Colonic mucosa (tissue), 4 donors: ENCODE results near the gene FBXL13. TPM values are rescaled to one million over a fixed set of nuclear protein-coding genes. Genes with fewer than 3 reads are reported as not detected.
A peak's percentile ranks its signal among the peaks of the same experiment; 100 is the strongest.

Source experiments
- DNase-seq: peaks from one replicate; pipeline ENCODE4 v3.0.0-alpha.2; 2020
- H3K27ac ChIP-seq: fragments of 200-600 bp; one replicate; pipeline ENCODE4 v1.8.0; 2021
- H3K27me3 ChIP-seq: fragments of 200-600 bp; one replicate; pipeline ENCODE4 v1.8.0; 2021
- H3K36me3 ChIP-seq: fragments of 200-600 bp; one replicate; pipeline ENCODE4 v1.8.0; 2021
- H3K4me1 ChIP-seq: fragments of 200-600 bp; one replicate; pipeline ENCODE4 v1.8.0; 2021; ENCODE audit warnings: mild to moderate bottlenecking
- H3K4me3 ChIP-seq: fragments of 200-600 bp; one replicate; pipeline ENCODE4 v1.8.0; 2021
- H3K9ac ChIP-seq, 2 donors: one replicate each; pipeline ENCODE4 v1.7.0; 2013; ENCODE audit warnings: control low read depth in 2 of 2, low read depth in 2 of 2, low read length in 2 of 2
- H3K9me3 ChIP-seq: fragments of 200-600 bp; one replicate; pipeline ENCODE4 v1.8.0; 2021
- intact Hi-C: fragments of 100-400 bp; cut with DNase I; formaldehyde crosslinking; loops from one replicate; pipeline ENCODE4 v1.14.1; 2022
- total RNA-seq, 2 donors: library from RNA; stranded (reverse); fragmentation: NEBNext Ultra II Directional in 1 of 2; extraction: Animal tissue kit (Norgen Biotek cat#: 25700) in 1 of 2; gene quantifications; one replicate each; pipeline ENCODE4 v1.2.1, GENCODE V29; 2021
- TF ChIP-seq, protein P1 (sequence below): fragments of 200-600 bp; IDR thresholded peaks from one replicate; pipeline ENCODE4 v1.8.0; 2022; ENCODE audit warnings: antibody characterized with exemption, mild to moderate bottlenecking
- donor health status: healthy.
- donor health status: DM: no; HTN: no; CAD: no.
- donor health status: DM: no; HTN: no; CAD: no.

The FBXL13 gene
- under 1 TPM; 0.17 to 0.64 TPM for total RNA-seq

DNA sequence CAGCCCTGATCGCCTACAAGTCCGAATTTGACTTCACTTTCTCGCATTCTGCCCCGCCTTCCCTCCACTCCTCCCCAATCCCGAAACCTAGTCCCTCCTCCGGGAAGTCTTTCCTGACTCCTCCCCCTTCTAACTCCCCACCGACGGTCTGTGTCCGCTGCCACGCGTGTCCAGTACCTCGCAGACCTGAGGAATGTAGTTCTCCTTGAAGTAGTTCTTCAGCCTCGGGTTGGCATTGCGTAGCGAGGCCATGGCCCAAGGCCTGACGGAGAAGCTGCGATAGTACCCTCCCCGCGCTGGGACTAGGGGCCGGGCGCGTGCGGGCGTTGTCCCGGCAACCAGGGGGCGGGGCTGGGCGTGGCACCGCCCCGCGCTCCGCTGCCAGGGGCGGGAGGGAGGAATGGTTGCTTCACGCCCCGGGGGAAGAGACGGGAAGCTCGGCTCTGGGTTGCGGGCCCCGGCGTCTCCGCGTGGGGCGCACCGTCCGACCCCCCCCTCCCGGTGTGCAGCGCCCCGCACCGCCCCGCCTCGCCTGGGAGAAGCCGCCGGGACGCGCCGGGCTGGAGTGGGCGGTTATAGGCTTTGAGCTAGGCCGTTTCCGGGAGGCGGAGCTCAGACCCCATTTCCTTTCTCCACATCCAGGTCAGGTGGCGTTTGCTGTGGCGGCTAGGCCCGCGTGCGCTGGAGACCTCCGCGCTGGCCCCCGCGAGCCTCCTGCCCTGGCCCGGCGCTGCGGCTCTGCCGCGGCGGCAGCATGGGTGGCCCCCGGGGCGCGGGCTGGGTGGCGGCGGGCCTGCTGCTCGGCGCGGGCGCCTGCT, at the start of gene FBXL13, which contains the start of gene ARMC10:
Gene FBXL13, minus strand, starts transcription at position 278 of the 818 bp plus-strand sequence.
Gene ARMC10, plus strand, starts transcription at position 622 of the 818 bp plus-strand sequence. Its CDS starts 133 bp downstream, at position 755.
- Histone ChIP-seq H3K9ac (peak within 1 kb of the TSS; percentile 78 to 86), H3K4me3 (peak within 1 kb of the TSS; percentile 74), H3K27ac (peak within 1 kb of the TSS; percentile 91), H3K36me3 (no peaks in the 10 kb centered on the region), H3K9me3 (no peaks in the 10 kb centered on the region), H3K4me1 (peaks cover 9% of the 10 kb centered on the region), H3K27me3 (no peaks in the 10 kb centered on the region)
- DNase-seq, result peak; percentile 91
- TF ChIP-seq, protein P1, sequence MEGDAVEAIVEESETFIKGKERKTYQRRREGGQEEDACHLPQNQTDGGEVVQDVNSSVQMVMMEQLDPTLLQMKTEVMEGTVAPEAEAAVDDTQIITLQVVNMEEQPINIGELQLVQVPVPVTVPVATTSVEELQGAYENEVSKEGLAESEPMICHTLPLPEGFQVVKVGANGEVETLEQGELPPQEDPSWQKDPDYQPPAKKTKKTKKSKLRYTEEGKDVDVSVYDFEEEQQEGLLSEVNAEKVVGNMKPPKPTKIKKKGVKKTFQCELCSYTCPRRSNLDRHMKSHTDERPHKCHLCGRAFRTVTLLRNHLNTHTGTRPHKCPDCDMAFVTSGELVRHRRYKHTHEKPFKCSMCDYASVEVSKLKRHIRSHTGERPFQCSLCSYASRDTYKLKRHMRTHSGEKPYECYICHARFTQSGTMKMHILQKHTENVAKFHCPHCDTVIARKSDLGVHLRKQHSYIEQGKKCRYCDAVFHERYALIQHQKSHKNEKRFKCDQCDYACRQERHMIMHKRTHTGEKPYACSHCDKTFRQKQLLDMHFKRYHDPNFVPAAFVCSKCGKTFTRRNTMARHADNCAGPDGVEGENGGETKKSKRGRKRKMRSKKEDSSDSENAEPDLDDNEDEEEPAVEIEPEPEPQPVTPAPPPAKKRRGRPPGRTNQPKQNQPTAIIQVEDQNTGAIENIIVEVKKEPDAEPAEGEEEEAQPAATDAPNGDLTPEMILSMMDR, result no peak
- intact Hi-C loops, result no loop called here

DNA sequence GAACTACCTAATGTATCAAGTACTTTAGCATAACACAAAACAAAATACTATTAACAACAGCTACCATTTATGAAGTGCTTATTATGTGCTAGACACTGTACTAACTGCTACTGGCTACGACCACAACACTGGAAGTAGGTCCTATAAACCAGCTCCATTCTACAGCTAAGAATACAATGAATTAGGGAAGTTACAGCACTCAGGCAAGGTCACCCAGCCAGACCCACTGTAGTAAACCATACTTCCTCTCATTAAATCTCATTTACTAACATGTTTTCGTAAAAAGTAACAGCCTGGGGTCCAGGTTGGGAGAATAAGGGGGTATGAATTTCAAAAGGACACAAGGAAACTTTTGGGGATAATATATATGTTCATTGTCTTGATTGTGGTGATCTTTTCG, 48.9 kb upstream of the FBXL13 start:
- Histone ChIP-seq H3K27ac (no peak overlapping the region), H3K27me3 (no peaks in the 10 kb centered on the region), H3K9ac (no peak overlapping the region), H3K4me3 (no peak overlapping the region), H3K36me3 (no peaks in the 10 kb centered on the region), H3K4me1 (peaks cover 4% of the 10 kb centered on the region), H3K9me3 (no peaks in the 10 kb centered on the region)
- TF ChIP-seq, protein P1, result no peak
- intact Hi-C loops, result no loop called here
- no peak for DNase-seq

DNA sequence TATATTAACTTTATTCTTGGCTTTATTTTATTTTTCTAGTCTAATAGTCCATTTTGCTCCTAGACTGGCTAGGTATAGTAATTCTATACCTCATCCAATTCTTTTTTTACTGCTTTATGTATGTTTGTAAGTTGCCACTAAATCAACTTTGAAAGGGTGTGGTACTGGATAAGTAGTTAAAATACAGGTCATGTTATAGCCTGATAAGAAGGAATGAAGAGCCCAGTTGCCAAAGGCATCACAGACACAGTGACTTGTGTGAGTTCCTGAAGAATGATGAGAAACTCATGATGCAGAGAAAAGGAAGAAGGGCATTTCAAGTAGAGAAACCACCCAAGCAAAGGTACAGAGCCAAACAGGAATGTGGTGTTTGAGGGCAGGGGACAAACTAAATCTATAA, 47.0 kb upstream of the FBXL13 start:
- no peaks in the 10 kb centered on the region for H3K9me3 ChIP-seq
- H3K27ac ChIP-seq, result peak overlapping the region; percentile 52
- intact Hi-C loops, result no loop called here
- no peaks in the 10 kb centered on the region for H3K27me3 ChIP-seq
- H3K4me3 ChIP-seq, result no peak overlapping the region
- TF ChIP-seq, protein P1, result no peak
- no peak overlapping the region for H3K9ac ChIP-seq
- DNase-seq, result no peak
- H3K4me1 ChIP-seq, result peaks cover 4% of the 10 kb centered on the region
- H3K36me3 ChIP-seq, result no peaks in the 10 kb centered on the region

DNA sequence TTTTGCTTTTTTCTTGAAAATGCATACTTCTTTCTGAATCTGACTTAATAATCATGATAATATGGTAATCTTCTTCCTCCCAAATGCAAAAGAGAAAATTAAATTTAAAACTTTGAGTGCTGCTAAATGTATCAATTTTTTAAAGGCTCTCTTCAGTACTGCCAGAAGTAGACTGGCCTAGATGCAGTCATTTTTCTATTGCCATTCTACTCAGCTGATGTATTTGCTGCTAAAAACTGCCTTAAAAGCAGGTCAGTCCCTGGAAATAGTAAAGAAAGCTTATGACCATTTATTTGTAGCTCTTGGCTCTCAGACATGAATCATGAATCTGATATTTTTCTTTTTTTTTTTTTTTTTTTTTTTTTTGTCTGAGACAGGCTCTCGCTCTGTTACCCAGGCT, 45.8 kb upstream of the FBXL13 start:
- no peak overlapping the region for H3K9ac ChIP-seq
- intact Hi-C loops, result no loop called here
- no peak overlapping the region for H3K27ac ChIP-seq
- DNase-seq, result no peak
- no peaks in the 10 kb centered on the region for H3K36me3 ChIP-seq
- TF ChIP-seq, protein P1, result no peak
- H3K4me1 ChIP-seq, result peaks cover 4% of the 10 kb centered on the region
- no peaks in the 10 kb centered on the region for H3K27me3 ChIP-seq
- H3K9me3 ChIP-seq, result no peaks in the 10 kb centered on the region
- H3K4me3 ChIP-seq, result no peak overlapping the region

DNA sequence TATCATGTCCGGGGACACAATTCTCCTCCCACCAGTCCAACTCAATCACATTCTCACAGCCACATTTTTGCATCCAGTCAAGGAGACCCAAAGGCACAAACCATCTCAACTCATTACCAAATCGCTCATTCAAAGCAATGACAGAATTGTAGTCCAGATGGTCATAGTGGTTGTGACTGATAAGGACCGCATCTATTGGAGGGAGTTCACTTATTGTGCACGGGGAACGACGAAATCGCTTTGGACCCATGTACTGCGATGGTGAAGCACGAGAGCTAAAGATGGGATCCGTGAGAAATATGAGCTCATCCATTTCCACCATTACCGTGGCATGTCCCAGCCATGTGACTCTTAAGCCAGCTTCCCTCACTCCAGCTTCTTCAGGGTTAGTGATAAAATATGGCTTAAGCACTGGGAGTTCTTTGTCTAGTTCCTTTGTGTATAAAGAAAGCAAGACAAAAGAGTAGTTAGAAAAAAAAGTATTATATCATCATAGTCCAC, 45.2 kb upstream of the FBXL13 start:
- Histone ChIP-seq H3K27me3 (no peaks in the 10 kb centered on the region), H3K4me1 (peaks cover 4% of the 10 kb centered on the region), H3K36me3 (no peaks in the 10 kb centered on the region), H3K9me3 (no peaks in the 10 kb centered on the region), H3K9ac (no peak overlapping the region), H3K27ac (no peak overlapping the region), H3K4me3 (no peak overlapping the region)
- no peak for DNase-seq
- intact Hi-C loops, result no loop called here
- TF ChIP-seq, protein P1, result no peak
